NCI-H748 (cell line): ENCODE results near the gene ZFP69B.
"Not testable (repeated sequence)": the region's sequence is repeated elsewhere in the genome, so short reads cannot be mapped to it uniquely, and the experiment has no call there.

Source experiments
- DNase-seq: peaks from one replicate; lab custom pipeline; 2025; ENCODE audit not compliant: unreplicated experiment; lab: John Stamatoyannopoulos, UW

ZFP69B gene

GRCh38 chr1:40435471-40435870, 14.8 kb upstream of the ZFP69B start:
- DNase-seq = no peak

- DNase-seq = no peak
Measured at GRCh38 chr1:40435876-40436275, 14.4 kb upstream of the ZFP69B start.

DNA sequence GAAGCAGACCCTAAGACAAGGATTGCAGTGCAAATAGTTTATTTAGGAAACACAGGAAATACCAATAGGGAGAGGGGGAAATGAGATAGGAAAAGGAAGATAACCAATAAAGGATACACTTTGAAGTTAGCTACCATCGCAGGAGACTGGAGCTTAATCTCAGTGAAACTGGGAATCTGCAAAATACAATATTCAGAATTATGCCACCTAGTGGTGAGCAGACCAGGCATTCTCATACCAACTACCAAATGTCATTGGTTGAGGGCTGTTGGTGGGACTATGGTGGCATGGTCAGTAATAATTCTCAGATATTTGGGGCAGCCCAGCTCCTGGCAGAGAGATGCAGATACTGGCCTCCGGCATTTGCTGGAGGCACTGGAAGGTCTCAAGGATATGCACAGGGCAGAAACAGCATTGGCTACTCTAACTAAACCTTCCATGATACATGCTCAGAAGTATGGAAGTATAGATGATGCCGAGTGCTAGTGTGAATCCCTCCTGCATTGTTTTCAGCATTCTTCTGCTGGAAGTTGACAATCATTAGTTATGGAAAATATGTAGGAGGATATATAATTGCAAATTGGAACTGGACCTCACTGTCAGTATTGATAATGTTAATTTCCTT, 11.8 kb upstream of the ZFP69B start:
- DNase-seq = peak; percentile 89

DNA sequence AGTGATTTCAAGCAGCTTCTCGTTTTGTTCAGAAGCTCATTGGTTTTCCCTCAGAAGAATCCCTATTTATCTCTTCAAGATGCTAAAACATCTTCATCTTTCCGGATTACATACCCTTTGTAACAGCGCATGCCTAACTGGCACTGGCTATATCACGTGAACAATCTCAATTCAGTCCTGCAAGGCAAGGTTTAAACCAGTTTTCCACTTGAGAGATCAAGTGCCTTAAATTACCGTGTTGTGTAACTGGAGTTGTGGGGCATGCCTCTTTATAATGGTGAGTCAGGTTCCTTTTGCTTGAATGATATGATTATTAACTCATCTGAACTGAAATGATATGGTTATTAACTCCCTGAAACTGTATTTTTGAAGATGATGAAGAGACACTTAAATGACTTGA, 11.0 kb upstream of the ZFP69B start:
- peak; percentile 69 for DNase-seq

GRCh38 chr1:40450495-40451237, 390 bp downstream of the ZFP69B start:
- peak; percentile 92 for DNase-seq

DNA sequence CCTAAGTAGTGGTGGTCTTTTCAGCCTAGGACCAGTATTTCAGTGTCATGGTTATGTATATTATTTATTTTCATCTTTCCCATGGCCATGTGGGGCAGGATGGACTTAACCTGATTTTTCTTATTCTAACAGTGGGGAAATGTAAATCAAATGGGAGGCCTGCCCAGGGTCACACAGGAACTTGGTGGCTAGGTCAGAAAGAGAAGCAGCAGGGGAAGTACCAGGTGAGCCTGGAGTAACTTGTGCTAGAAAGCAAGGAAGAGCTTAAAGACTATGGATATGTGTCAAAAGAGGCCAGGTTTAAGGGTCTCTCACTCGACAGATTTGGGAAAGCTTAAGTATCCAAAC, 936 bp downstream of the ZFP69B start:
- no peak for DNase-seq

DNA sequence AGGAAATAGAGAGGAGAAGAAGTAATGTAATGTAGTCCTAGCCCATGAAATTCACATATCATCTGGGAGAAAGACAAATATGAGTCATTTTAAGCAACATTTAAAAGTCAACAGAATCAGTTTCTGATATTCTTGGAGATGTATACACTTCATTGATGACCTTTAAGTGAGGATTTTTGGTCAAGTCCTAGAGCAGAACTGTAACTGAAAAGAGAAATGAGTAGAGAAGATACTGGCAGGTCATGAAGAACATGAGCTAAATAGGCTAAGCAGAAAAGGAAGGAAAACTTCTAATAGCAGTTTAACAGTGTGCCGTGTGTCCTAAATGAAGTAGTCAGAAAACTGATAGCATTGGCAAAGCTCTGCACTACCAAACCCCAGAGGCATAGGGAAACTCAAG, 4.6 kb downstream of the ZFP69B start:
- no peak for DNase-seq

DNA sequence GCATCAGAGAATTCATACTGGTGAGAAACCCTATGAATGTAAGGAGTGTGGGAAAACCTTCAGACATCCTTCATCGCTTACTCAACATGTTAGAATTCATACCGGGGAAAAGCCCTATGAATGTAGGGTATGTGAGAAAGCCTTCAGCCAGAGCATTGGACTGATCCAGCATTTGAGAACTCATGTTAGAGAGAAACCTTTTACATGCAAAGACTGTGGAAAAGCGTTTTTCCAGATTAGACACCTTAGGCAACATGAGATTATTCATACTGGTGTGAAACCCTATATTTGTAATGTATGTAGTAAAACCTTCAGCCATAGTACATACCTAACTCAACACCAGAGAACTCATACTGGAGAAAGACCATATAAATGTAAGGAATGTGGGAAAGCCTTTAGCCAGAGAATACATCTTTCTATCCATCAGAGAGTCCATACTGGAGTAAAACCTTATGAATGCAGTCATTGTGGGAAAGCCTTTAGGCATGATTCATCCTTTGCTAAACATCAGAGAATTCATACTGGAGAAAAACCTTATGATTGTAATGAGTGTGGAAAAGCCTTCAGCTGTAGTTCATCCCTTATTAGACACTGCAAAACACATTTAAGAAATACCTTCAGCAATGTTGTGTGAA, 12.8 kb downstream of the ZFP69B start:
- DNase-seq = peak; percentile 77

DNA sequence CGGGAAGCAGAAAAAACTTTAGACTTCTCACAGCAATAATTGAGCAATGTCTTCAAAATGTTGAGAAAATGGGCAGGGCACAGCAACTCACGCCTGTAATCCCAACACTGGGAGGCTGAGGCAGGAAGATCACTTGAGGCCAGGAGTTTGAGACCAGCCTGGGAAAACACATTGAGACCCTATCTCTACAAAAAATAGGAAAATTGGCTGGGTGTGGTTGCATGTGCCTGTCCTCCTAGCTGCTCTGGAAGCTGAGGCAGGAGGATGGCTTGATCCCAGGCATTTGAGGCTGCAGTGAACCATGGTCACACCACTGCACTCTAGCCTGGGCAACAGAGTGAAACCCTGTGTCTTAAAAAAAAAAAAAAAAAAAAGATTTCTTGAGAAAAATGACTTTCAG, 19.1 kb downstream of the ZFP69B start:
- DNase-seq = no peak

DNA sequence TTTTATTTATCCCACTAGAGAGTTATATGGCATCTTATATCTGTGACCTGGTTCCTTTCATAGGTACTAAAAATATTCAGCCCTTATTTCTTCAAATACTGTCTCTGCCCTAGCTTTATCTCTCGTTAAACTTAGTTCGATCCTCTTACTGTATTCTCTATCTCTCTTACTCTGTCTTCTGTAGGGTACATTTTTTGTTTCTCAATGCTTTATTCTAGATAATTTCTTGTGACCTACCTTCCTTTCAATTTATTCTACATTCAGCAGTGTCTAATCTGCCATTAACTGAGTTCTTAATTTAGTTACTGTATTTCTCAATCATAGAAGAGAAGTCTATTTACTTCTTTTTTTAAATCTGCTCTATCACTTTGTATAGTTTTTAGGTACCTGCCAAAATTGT, 25.0 kb downstream of the ZFP69B start:
- DNase-seq = no peak

DNA sequence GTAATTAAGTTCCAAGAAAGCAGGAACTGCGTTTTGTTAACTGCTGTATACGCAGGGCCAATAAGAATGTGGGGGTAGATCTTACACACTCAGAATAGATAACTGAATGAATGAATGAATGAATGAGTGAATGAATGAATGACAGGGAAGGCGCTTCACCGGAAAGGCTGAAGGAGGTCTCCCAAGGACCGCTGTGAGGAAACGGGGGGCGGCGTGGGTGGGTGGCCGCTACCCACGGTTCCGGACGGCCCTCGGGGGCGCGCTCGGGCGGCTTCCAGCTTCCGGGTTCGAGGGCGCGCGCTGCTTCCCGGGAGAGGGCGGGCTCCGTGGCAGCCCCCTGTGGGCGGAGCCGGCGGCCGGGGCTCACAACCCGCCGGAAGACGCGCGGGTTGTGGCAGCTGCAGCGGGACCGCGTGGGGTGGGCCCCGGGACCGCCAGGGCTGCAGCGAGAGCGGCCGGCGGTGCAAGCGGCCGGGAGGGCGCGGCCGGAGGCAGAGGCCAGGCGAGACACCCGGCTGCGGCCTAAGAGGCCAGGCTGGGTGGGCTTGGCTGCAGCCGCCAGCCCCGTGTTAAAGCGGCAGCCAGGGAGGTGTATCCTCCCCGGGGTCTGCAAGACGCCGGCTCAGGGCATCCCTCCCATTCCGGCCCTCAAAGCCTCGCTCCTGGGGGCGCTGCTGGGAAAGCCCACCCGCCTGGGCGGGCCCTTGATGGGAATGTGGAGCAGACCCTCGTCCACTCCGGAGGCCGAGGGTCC, 26.8 kb downstream of the ZFP69B start, which contains the start of gene ZFP69:
Gene ZFP69, plus strand, starts transcription at position 367 of the 754 bp plus-strand sequence. CDS start 2,072 bp downstream, outside the sequence.
- peak; percentile 100 for DNase-seq

GRCh38 chr1:40477678-40478053, 27.4 kb downstream of the ZFP69B start:
- peak; percentile 94 for DNase-seq

DNA sequence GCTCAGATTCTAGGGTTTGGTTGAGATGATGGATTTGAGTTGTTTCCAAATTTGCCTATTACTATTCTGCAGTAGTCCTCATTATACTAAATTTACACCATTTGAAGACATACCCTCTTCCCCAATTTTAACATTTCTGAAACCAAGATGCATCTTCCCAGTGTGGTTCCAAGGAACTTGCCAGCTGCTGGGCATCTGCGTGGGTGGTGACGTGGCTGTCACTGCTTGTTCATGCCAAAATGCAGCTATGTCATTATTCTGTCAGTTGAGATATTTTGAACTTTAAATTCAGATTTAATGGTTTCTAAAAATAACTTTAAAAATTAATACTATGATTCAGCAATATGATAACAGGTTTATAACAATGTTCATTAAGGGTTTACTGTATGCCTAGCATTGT, 28.0 kb downstream of the ZFP69B start:
- DNase-seq = no peak

DNA sequence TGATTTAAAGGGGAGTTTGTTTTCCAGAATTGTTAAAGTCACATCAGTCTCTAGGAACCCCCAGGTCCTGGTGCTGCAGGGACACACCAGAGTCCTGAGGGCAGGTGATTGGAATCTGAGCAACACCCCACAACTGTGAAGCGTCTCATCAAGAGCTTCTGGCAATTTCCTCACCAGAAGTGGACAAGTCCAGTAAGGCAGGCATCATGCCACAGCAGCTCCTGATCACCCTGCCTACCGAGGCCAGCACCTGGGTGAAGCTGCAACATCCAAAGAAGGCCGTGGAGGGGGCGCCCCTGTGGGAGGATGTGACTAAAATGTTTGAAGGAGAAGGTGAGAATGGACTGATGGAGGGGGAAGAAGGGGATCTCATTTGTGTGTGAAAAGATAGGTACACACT, 28.9 kb downstream of the ZFP69B start:
- DNase-seq = no peak

DNA sequence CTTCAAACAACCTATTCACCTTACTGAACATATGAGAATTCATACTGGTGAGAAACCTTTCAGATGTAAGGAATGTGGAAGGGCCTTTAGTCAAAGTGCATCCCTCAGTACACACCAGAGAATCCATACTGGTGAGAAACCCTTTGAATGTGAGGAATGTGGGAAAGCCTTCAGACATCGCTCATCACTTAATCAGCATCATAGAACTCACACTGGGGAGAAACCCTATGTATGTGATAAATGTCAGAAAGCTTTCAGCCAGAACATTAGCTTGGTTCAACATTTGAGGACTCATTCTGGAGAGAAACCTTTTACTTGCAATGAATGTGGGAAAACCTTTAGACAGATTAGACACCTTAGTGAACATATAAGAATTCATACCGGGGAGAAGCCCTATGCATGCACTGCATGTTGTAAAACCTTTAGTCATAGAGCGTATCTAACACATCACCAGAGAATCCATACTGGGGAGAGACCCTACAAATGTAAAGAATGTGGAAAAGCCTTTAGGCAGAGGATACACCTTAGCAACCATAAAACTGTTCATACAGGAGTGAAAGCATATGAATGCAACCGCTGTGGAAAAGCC, 45.1 kb downstream of the ZFP69B start:
- DNase-seq = no peak

- DNase-seq = not testable (repeated sequence)
Measured at GRCh38 chr1:40502651-40503050, 52.4 kb downstream of the ZFP69B start.

- DNase-seq = no peak
Measured at GRCh38 chr1:40507973-40508372, 57.7 kb downstream of the ZFP69B start.

DNA sequence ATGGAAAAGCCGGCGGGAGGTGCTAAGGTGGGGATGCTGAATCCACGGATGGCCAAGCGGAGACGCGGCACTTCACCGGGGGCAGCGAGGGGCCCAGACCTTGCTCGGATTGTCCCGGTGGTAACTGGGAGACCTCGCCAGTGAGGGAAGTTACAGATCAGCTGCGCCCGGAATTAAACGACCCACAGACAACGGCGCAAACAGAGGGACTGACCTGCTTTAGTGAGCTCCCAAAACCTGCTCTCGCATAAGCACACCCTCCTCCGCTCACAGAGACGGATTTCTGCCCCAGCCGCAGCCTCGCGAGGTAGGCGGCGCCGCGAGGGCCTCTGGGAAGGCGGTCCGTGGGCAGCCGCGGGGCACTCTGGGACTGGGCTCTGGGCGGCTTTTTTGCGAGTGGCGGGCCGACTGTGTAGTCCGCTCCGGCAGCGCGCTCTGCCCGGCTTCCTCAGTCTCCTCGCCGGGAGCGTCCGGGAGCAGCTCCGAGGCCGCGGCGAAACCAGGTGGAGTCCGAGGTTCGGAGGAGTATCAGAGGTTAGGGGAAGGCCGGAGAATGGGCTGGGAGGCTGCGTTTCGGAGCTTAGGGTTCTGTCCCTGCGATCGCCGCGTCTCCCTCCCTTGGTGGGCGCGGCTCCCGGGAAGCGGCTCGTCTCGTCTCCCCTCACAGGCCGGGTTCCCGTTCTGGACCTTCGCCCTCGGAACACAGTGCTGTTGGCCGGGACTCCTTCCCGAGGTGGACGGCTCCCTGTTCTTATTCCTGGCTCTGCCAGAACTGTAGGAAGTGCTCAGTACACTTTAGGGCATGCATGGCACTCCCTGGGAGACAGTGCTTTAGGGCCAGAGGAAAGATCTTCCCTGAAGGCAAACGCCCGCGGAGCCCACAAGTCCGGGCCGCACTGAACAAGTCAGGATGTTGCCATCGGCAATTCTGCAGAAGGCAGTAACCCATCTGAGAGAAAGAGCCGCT, 58.4 kb downstream of the ZFP69B start, which contains the start of gene EXO5:
Gene EXO5, plus strand, starts transcription at position 393 of the 967 bp plus-strand sequence. CDS start 5,778 bp downstream, outside the sequence.
- peak; percentile 100 for DNase-seq
